ENCODE results near the gene TMTC4.

GRCh38 chr13:100675661-100676129 is 1.1 kb upstream of the TMTC4 start:
- TF ChIP-seq CTCF (IDR thresholded peaks at IDR 0.05) (no peak), ARID4B (CRISPR knock-in tag; IDR thresholded peaks at IDR 0.05; ENCODE audit: borderline replicate concordance) (no peak), HMGXB4 (CRISPR knock-in tag; IDR thresholded peaks at IDR 0.05) (no peak), SMAD4 (CRISPR knock-in tag; IDR thresholded peaks at IDR 0.05) (no peak), SP1 (CRISPR knock-in tag; conservative IDR thresholded peaks at IDR 0.05) (no peak), USF2 (CRISPR knock-in tag; IDR thresholded peaks at IDR 0.05) (no peak)
